HepG2 (cell line): Measurements from ENCODE around the gene TUBGCP4.

ENCODE experiments used
- KDM1A ChIP-seq: IDR thresholded peaks from 2 replicates; pipeline ENCODE4 v1.6.1; 2016; ENCODE audit warnings: missing compliant biosample characterization
- ZNF224 ChIP-seq: sonication (generic); formaldehyde crosslinking; IDR thresholded peaks from 2 replicates; pipeline ENCODE4 v1.5.0; 2020; ENCODE audit warnings: mild to moderate bottlenecking, missing genetic modification reagents
- ZNF605 ChIP-seq: sonication (generic); formaldehyde crosslinking; IDR thresholded peaks from 2 replicates; pipeline ENCODE4 v1.8.0; 2022; ENCODE audit warnings: mild to moderate bottlenecking, missing genetic modification reagents
- TF ChIP-seq, protein P1 (sequence below): sonication (generic); formaldehyde crosslinking; IDR thresholded peaks from 2 replicates; pipeline ENCODE4 v1.4.0; 2020; ENCODE audit warnings: missing genetic modification reagents, borderline replicate concordance
- TF ChIP-seq, protein P2 (sequence below): sonication (generic); formaldehyde crosslinking; IDR thresholded peaks from 2 replicates; pipeline ENCODE4 v1.5.1; 2020; ENCODE audit warnings: mild to moderate bottlenecking, missing genetic modification reagents, moderate library complexity

DNA sequence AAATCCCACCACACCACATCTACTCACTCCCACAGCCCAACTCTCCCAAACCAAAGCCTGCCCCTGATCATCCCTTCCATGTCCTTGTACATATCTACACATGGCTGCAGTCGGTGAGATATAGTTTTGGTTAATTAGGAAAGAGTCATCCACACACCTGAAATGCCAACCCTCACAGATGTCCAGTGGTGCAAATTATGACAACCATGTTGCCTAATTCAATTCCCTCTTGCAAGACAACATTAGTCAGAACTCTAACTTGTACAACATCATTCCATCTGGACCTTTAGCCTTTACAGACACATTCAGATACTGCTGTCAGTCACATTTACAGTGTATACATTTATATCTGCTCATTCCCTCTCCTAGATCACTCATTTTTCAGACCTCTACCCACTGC is 41.2 kb downstream of the TUBGCP4 start:
- TF ChIP-seq, protein P1, sequence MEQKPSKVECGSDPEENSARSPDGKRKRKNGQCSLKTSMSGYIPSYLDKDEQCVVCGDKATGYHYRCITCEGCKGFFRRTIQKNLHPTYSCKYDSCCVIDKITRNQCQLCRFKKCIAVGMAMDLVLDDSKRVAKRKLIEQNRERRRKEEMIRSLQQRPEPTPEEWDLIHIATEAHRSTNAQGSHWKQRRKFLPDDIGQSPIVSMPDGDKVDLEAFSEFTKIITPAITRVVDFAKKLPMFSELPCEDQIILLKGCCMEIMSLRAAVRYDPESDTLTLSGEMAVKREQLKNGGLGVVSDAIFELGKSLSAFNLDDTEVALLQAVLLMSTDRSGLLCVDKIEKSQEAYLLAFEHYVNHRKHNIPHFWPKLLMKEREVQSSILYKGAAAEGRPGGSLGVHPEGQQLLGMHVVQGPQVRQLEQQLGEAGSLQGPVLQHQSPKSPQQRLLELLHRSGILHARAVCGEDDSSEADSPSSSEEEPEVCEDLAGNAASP = no peak
- no peak for TF ChIP-seq ZNF605 (CRISPR knock-in tag)
- no peak for TF ChIP-seq ZNF224 (CRISPR knock-in tag)
- TF ChIP-seq, protein P2, sequence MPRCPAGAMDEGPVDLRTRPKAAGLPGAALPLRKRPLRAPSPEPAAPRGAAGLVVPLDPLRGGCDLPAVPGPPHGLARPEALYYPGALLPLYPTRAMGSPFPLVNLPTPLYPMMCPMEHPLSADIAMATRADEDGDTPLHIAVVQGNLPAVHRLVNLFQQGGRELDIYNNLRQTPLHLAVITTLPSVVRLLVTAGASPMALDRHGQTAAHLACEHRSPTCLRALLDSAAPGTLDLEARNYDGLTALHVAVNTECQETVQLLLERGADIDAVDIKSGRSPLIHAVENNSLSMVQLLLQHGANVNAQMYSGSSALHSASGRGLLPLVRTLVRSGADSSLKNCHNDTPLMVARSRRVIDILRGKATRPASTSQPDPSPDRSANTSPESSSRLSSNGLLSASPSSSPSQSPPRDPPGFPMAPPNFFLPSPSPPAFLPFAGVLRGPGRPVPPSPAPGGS (CRISPR knock-in tag) = no peak
- no peak for TF ChIP-seq KDM1A (CRISPR knock-in tag)
